ENCODE results near the gene FBLN1. TPM values are rescaled to one million over a fixed set of nuclear protein-coding genes. Genes with fewer than 3 reads are reported as not detected.
A peak's percentile ranks its signal among the peaks of the same experiment; 100 is the strongest.

FBLN1 gene
- total and polyA plus RNA-seq, 2 of the 8 experiments (the other 6 are each of a cell fraction or from before 2014, with no cell fraction given) = 159 to 168 TPM

DNA sequence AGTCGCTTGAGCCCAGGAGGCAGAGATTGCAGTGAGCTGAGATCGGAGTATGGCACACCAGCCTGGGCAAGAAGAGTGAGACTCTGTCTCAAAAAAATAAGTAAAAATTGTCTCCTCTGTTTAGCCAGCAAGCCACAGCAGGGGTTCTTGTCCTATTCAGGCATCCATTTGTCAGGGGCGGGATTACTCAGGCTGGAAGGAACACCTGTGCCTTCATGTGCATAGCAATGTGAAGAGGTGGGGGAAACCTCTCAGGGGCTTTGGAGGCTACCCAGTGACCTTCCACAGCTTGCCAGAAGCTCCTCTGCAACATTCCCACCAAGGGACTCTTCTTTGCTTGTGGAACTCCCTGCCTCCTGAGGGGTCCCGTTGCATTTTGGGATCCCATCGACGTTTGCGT, 63.3 kb downstream of the FBLN1 start:
- H3K56ac ChIP-seq (replicated peaks; ENCODE audit: insufficient read length, low read depth, low read length) = no peak overlapping the region
- no peak overlapping the region for H3K18ac ChIP-seq (ENCODE audit: extremely low read depth, low read length)
- H3K4ac ChIP-seq (replicated peaks; ENCODE audit: insufficient read length, low read depth, low read length) = no peak overlapping the region
- TF ChIP-seq PHF8 (conservative IDR thresholded peaks at IDR 0.05; ENCODE audit: low read depth, low read length) (no peak), TCF12 (IDR thresholded peaks at IDR 0.05; ENCODE audit: low read depth, low read length) (0 out of 2 replicates have a peak, but pooled peaks have one; percentile 23)
- no peak overlapping the region for H2BK20ac ChIP-seq (ENCODE audit: low read length)
- no peaks in the 10 kb centered on the region; the same call in 1 of the 2 replicates for H3K23me2 ChIP-seq (ENCODE audit: low read depth, low read length)
- H3K27me3 ChIP-seq (replicated peaks in 1 of 4; ENCODE audit: control insufficient read depth in 3 of 4, extremely low read depth in 1 of 4, insufficient read depth in 3 of 4, low read length in 3 of 4) = no peaks in the 10 kb centered on the region; a peak in 2 of 7 replicates
- H4K20me1 ChIP-seq (replicated peaks in 1 of 2; ENCODE audit: control insufficient read depth in 1 of 2, insufficient read depth in 2 of 2, low read length in 2 of 2) = peaks cover 0 to 2% of the 10 kb centered on the region in 2 experiments
- H3K9me3 ChIP-seq (ENCODE audit: insufficient read depth in 2 of 2, low read depth in 1 of 2, low read length in 1 of 2) = peaks cover 2 to 4% of the 10 kb centered on the region in 2 experiments; a peak in 1 of 4 replicates
- H4K8ac ChIP-seq (ENCODE audit: extremely low read depth, insufficient read depth, low read length) = no peak overlapping the region
- no peak overlapping the region for H3K14ac ChIP-seq (ENCODE audit: insufficient read length)
- H4K5ac ChIP-seq (ENCODE audit: insufficient read length, low read depth, low read length) = no peak overlapping the region
- H2AFZ ChIP-seq (ENCODE audit: low read length) = no peak overlapping the region
- H2BK120ac ChIP-seq (replicated peaks; ENCODE audit: low read depth, low read length) = no peak overlapping the region
- DNase-seq (ENCODE audit: low read depth in 1 of 2, low spot score in 2 of 2) (no peak), FAIRE-seq (no peak)
- H3K4me2 ChIP-seq (ENCODE audit: insufficient read depth in 1 of 2, low read depth in 2 of 2, low read length in 2 of 2) = 0 out of 4 replicates have a peak overlapping the region, but pooled peaks of 1 of the 2 experiments have one; percentile 21
- H2BK12ac ChIP-seq (ENCODE audit: low read depth, low read length) = no peak overlapping the region
- H4K91ac ChIP-seq (replicated peaks; ENCODE audit: insufficient read length, low read length) = no peak overlapping the region
- POLR2A ChIA-PET (ENCODE audit: partially characterized antibody) = no interaction called here
- 92% methylated on average over 7 of the region's 7 CpGs; no CpG with 5 or more reads in 1 of the 2 experiments for WGBS, 2 experiments (ENCODE audit: extremely low coverage in 1 of 2, insufficient coverage in 1 of 2, insufficient read length in 1 of 2, insufficient replicate concordance in 2 of 2, low coverage in 1 of 2, low lambda C conversion rate in 2 of 2, missing lambda C conversion rate in 1 of 2)
- H3K79me2 ChIP-seq (ENCODE audit: control insufficient read depth in 1 of 2, insufficient read depth in 2 of 2, low read length in 2 of 2) = no peaks in the 10 kb centered on the region
- no peak overlapping the region for H3K23ac ChIP-seq (ENCODE audit: insufficient read length)
- peaks cover 0 to 9% (median 0%) of the 10 kb centered on the region in 4 experiments; a peak in 4 of 8 replicates for H3K36me3 ChIP-seq (ENCODE audit: control insufficient read depth in 2 of 4, insufficient read depth in 4 of 4, low read length in 3 of 4)
- no peak overlapping the region; a peak in 1 of 8 replicates for H3K4me3 ChIP-seq (ENCODE audit: extremely low read depth in 1 of 4, insufficient read depth in 2 of 4, low read depth in 3 of 4, low read length in 4 of 4)
- no peak overlapping the region for H2BK5ac ChIP-seq (ENCODE audit: low read depth, low read length)
- H3K9ac ChIP-seq (replicated peaks in 1 of 4; ENCODE audit: extremely low read depth in 1 of 4, low read depth in 3 of 4, low read length in 3 of 4) = no peak overlapping the region
- CTCF ChIA-PET (ENCODE audit: partially characterized antibody) = interaction anchor here (0.6 to 7.2 kb wide), 7 partner anchors 11 to 412 kb away, joined by 3 to 39 read pairs (median 7); no protein-coding TSS in a partner anchor
- peaks cover 0 to 10% (median 1%) of the 10 kb centered on the region in 4 experiments; a peak in 2 of 7 replicates for H3K4me1 ChIP-seq (replicated peaks in 1 of 4; ENCODE audit: control insufficient read depth in 3 of 4, insufficient read depth in 4 of 4, low read length in 3 of 4)
- no peak overlapping the region for H2BK15ac ChIP-seq (ENCODE audit: low read length)
- H2AK5ac ChIP-seq (ENCODE audit: low read depth, low read length) = no peak overlapping the region
- no peak overlapping the region for H3K27ac ChIP-seq (ENCODE audit: low read depth, low read length)
- no peaks in the 10 kb centered on the region; the same call in 1 of the 2 replicates for H3K79me1 ChIP-seq (ENCODE audit: low read depth, low read length)

Data from H1 (cell line).